BE2C (cell line): ENCODE results near the gene GPT2.

Source experiments
- DNase-seq: peaks from one replicate; pipeline ENCODE4 v3.0.0-alpha.2; 2020
- H3K27me3 ChIP-seq: fragments of 250-450 bp; sonication (Bioruptor Pico); 2 replicates; pipeline ENCODE4 v1.5.1; 2020; ENCODE audit warnings: mild to moderate bottlenecking
- H3K36me3 ChIP-seq: fragments of 250-450 bp; sonication (Bioruptor Pico); 2 replicates; pipeline ENCODE4 v1.5.1; 2020; ENCODE audit warnings: mild to moderate bottlenecking
- H3K4me1 ChIP-seq: fragments of 250-450 bp; sonication (Bioruptor Pico); 2 replicates; pipeline ENCODE4 v1.5.1; 2020
- H3K4me3 ChIP-seq: 2 replicates; pipeline ENCODE4 v1.5.1; 2011; ENCODE audit warnings: low read depth, low read length
- H3K9me3 ChIP-seq: fragments of 250-450 bp; sonication (Bioruptor Pico); 2 replicates; pipeline ENCODE4 v1.5.1; 2020
- TF ChIP-seq, protein P1 (sequence below): IDR thresholded peaks from 2 replicates; pipeline ENCODE4 v1.5.1; 2012; ENCODE audit warnings: mild to moderate bottlenecking, low read depth, low read length

GPT2 gene

DNA sequence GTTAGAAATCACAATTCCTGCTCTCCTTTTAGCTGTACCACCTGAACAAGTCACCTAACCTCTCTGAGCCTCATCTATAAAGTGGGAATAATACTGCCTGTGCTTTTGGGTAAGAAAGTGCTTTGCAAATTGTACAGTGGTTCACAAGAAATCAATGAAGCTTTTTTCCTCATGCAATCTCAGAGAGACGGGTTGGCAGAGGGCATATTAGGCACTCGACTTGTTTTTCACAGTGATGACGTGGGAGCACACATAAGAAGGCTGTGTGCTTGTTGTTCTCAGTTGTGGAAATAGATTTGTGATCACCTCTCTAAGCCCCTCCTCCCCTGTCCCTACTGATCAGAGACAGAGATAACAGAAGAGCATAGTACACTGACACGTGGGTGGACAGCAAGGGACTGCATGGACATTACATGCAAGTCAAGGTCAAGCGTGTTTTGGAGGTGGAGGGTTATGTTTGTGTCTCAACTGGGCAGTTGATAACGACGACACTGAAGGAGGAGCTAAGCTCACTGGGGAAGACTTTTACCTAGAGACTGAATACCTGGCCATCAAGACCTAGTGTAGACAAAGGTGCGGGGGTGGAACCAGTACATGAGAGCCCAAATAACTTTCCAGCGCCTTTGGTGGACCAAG, 1.7 kb upstream of the GPT2 start:
- no peak overlapping the region for H3K4me3 ChIP-seq
- H3K9me3 ChIP-seq, result no peaks in the 10 kb centered on the region
- no peak for DNase-seq
- TF ChIP-seq, protein P1, sequence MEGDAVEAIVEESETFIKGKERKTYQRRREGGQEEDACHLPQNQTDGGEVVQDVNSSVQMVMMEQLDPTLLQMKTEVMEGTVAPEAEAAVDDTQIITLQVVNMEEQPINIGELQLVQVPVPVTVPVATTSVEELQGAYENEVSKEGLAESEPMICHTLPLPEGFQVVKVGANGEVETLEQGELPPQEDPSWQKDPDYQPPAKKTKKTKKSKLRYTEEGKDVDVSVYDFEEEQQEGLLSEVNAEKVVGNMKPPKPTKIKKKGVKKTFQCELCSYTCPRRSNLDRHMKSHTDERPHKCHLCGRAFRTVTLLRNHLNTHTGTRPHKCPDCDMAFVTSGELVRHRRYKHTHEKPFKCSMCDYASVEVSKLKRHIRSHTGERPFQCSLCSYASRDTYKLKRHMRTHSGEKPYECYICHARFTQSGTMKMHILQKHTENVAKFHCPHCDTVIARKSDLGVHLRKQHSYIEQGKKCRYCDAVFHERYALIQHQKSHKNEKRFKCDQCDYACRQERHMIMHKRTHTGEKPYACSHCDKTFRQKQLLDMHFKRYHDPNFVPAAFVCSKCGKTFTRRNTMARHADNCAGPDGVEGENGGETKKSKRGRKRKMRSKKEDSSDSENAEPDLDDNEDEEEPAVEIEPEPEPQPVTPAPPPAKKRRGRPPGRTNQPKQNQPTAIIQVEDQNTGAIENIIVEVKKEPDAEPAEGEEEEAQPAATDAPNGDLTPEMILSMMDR, result no peak
- peaks cover 9% of the 10 kb centered on the region for H3K4me1 ChIP-seq
- H3K27me3 ChIP-seq, result no peaks in the 10 kb centered on the region
- no peaks in the 10 kb centered on the region for H3K36me3 ChIP-seq

DNA sequence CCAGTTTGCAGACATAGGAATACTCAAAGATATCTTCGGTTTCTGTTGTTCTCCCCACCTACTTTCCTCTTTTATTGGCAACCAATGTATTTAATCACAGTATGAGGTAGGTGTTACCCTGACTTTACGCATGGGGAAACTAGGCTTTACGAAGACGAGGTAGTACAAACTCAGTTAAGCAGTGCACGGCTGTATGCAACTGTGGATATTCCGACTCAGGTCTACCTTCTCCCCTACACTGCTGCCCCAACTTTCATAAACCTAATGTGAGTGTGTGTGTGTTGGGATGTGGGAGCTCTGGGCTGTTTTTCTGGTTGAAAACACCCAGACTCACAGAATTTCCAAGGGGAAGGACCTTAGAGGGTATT, 1.2 kb upstream of the GPT2 start:
- TF ChIP-seq, protein P1, result no peak
- Histone ChIP-seq H3K4me1 (peaks cover 9% of the 10 kb centered on the region), H3K27me3 (no peaks in the 10 kb centered on the region), H3K9me3 (no peaks in the 10 kb centered on the region), H3K4me3 (no peak overlapping the region), H3K36me3 (no peaks in the 10 kb centered on the region)
- no peak for DNase-seq

DNA sequence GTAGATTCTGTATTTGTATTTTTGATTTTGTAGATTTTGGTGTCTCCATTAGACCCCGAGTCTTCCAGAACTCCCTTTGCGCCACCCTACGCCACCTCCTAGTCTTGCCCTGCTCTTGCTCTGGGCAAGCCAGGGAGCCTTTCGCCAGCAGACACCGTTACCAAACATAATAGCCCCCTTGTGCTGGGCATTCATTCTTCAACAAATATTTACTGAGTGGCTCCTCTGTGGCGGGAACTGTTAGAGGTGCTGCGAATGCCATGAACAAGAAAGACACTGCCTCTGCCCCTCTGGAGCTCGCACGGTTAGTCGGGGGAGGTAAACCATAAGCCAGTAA, 841 bp upstream of the GPT2 start:
- H3K27me3 ChIP-seq, result no peaks in the 10 kb centered on the region
- peaks cover 9% of the 10 kb centered on the region for H3K4me1 ChIP-seq
- no peaks in the 10 kb centered on the region for H3K36me3 ChIP-seq
- H3K4me3 ChIP-seq, result peak overlapping the region; percentile 77
- no peak for DNase-seq
- H3K9me3 ChIP-seq, result no peaks in the 10 kb centered on the region
- TF ChIP-seq, protein P1, result no peak

DNA sequence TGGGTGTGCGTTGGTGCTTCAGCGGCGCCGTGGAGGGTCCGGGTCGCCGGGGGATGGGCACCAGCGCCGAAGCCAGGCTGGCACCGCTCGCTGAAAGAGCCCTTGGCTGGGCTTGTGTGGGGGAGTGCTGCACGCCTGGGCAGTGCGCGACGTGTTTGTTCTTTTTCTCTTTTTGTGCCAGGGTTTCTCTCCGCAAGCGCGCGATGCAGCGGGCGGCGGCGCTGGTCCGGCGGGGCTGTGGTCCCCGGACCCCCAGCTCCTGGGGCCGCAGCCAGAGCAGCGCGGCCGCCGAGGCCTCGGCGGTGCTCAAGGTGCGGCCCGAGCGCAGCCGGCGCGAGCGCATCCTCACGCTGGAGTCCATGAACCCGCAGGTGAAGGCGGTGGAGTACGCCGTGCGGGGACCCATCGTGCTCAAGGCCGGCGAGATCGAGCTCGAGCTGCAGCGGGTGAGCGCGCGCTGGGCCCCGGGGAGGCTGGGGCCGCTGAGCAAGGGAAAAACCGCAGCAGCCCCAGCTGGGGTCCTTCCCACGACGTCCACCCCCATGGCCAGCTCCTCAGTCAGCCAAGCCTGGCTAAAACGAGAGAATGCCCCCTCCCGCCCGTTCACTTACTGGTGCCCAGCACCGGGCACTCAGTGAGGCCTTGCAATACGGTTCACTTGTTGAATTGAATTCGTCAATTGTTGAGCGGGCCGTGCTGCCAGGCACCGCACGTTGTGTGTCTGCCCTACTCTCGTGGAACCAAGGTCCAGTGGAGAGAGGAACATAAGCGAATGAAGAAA, 541 bp downstream of the GPT2 start:
- H3K4me1 ChIP-seq, result peaks cover 9% of the 10 kb centered on the region
- no peaks in the 10 kb centered on the region; the same call in 1 of the 2 replicates for H3K36me3 ChIP-seq
- H3K9me3 ChIP-seq, result no peaks in the 10 kb centered on the region
- peak; percentile 36 for DNase-seq
- TF ChIP-seq, protein P1, result no peak
- no peaks in the 10 kb centered on the region for H3K27me3 ChIP-seq
- H3K4me3 ChIP-seq, result peak overlapping the region; percentile 77

DNA sequence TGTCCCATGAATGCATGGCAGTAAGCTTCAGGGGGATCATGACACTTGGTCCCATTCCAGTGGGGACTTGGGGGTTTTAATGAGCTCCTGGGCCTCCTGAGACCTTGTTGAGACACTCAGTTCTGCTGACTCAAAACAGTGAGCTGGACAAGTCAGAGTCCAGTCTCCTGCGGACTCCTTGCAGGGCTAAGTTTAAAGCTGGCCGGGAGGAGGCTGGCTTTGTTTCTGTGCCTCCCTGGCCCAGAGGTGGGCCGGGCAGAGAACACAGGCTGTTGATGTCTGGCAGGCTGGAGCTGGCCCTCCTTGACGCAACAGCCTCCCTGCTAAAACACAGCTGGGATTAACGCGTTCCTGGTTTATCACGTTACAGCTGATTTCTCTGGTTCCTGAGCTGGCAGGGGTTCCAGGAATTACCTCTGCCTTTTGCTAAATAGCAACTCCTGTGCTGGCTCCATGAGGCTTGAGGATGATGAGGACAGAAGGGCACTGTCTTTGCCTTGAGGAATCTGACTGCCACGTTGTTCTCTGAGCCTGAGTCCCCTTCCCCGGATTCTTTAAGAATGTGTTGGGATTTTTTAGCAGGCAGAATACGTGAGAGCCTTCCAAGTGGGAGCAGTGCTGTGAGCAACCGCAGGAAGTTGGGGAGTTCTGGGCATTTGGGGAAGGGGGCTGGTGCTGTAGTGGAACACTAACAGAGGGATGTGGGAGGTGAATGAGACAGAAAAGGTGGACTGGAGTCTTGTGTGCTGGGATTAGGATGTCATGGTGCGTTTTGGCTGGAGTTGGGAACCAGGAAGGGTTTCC, 2.0 kb downstream of the GPT2 start:
- H3K27me3 ChIP-seq, result no peaks in the 10 kb centered on the region
- DNase-seq, result no peak
- TF ChIP-seq, protein P1, result no peak
- peaks cover 9% of the 10 kb centered on the region for H3K4me1 ChIP-seq
- H3K9me3 ChIP-seq, result no peaks in the 10 kb centered on the region
- H3K36me3 ChIP-seq, result no peaks in the 10 kb centered on the region; the same call in 1 of the 2 replicates
- H3K4me3 ChIP-seq, result peak overlapping the region; percentile 77
